Pulmonary artery endothelial cell (primary cell): ENCODE data around the gene KANK2. TPM values are rescaled to one million over a fixed set of nuclear protein-coding genes. Genes with fewer than 3 reads are reported as not detected.
"Not testable (repeated sequence)": the region's sequence is repeated elsewhere in the genome, so short reads cannot be mapped to it uniquely, and the experiment has no call there.

Experiments
- DNase-seq: peaks from one replicate; pipeline ENCODE4 v3.0.0-alpha.2; 2011; ENCODE audit warnings: low read depth, low spot score
- total RNA-seq: library from RNA; depleted of rRNA; stranded (reverse); fragments of >200 nt; gene quantifications from 2 replicates; pipeline ENCODE4 v1.2.3, GENCODE V29; 2014

Gene KANK2
- total RNA-seq, 1 donor from 2014 or later = 62.8 TPM

- no peak for DNase-seq
Observed at GRCh38 chr19:11173516-11174155, 23.7 kb downstream of the KANK2 start.

GRCh38 chr19:11172576-11172975 is 24.8 kb downstream of the KANK2 start:
- DNase-seq = no peak

GRCh38 chr19:11171144-11171543 is 26.2 kb downstream of the KANK2 start:
- DNase-seq = no peak

- DNase-seq = no peak
Observed at GRCh38 chr19:11169896-11170678, 27.3 kb downstream of the KANK2 start.

GRCh38 chr19:11168568-11168967 is 28.8 kb downstream of the KANK2 start:
- DNase-seq = peak; percentile 96

- no peak for DNase-seq
Observed at GRCh38 chr19:11166281-11167142, 30.8 kb downstream of the KANK2 start.

GRCh38 chr19:11165486-11166030 is 31.8 kb downstream of the KANK2 start:
- DNase-seq = no peak

GRCh38 chr19:11164879-11165406 is 32.4 kb downstream of the KANK2 start:
- no peak for DNase-seq

GRCh38 chr19:11164296-11164695 is 33.0 kb downstream of the KANK2 start:
- no peak for DNase-seq

- DNase-seq = not testable (repeated sequence)
Observed at GRCh38 chr19:11160440-11160768, 36.9 kb downstream of the KANK2 start.

- no peak for DNase-seq
Observed at GRCh38 chr19:11159598-11160439, 37.5 kb downstream of the KANK2 start.

- DNase-seq = peak; percentile 97
Observed at GRCh38 chr19:11155373-11156120, 41.8 kb downstream of the KANK2 start, which contains the start of gene SPC24. Gene SPC24 (minus strand): TSS chr19:11155782. CDS start chr19:11155776, 6 bp downstream.

GRCh38 chr19:11154683-11155047 is 42.7 kb downstream of the KANK2 start:
- DNase-seq = no peak

GRCh38 chr19:11152318-11153062 is 44.9 kb downstream of the KANK2 start:
- no peak for DNase-seq

GRCh38 chr19:11151181-11151580 is 46.2 kb downstream of the KANK2 start:
- no peak for DNase-seq

GRCh38 chr19:11148001-11148400 is 49.3 kb downstream of the KANK2 start:
- DNase-seq = no peak

GRCh38 chr19:11145536-11145924 is 51.8 kb downstream of the KANK2 start:
- no peak for DNase-seq

- peak; percentile 83 for DNase-seq
Observed at GRCh38 chr19:11142528-11143171, 54.7 kb downstream of the KANK2 start.
